ENCODE data around the gene SUSD3. TPM values are rescaled to one million over a fixed set of nuclear protein-coding genes. Genes with fewer than 3 reads are reported as not detected.

SUSD3 gene
- total and polyA plus RNA-seq, 10 of the 15 experiments (the other 5 are each of a cell fraction or from before 2014, with no cell fraction given): 2.5 to 92.0 (median 31.1) TPM

DNA sequence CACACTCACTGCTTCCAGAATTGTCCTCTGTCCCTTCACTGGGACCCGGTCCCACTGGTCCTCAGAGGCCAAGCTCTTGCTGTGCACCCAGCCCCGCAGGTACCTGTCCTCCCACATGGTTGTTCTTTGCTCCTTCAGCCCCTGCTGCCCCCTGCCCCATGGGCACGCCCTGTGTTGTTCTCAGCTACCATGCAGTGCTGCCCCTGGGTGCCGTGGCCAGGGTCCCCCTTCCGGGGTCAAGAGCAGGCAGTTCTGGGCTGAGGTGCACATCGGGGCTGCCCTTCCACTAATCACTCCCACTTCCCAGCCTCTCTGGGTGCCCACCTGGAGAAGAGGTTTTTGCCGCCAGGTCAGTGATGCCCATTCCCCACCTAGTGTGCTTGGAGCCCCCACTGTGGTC, 31.9 kb upstream of the SUSD3 start:
- H3K27ac ChIP-seq (ENCODE audit: control insufficient read depth, insufficient read depth): no peak overlapping the region
- H4K20me1 ChIP-seq (ENCODE audit: control insufficient read depth, insufficient read depth): no peaks in the 10 kb centered on the region
- no peak for TF ChIP-seq SMAD5 (IDR thresholded peaks at IDR 0.05; ENCODE audit: low read depth)
- no peak for TF ChIP-seq TARDBP (IDR thresholded peaks at IDR 0.05; ENCODE audit: borderline replicate concordance)
- 0 out of 2 replicates have a peak, but pooled peaks have one; percentile 20 for TF ChIP-seq POLR2A (IDR thresholded peaks at IDR 0.05; ENCODE audit: low read depth, low read length)
- H3K4me1 ChIP-seq (ENCODE audit: control insufficient read depth, insufficient read depth, low read length): peaks cover 11% of the 10 kb centered on the region
- ChIA-PET RAD21 (ENCODE audit: unreplicated experiment) (interaction anchor here (1.8 to 2.7 kb wide), 2 partner anchors 22 to 34 kb away, joined by 6 to 15 read pairs; no protein-coding TSS in a partner anchor), POLR2A (no interaction called here), CTCF (interaction anchor here (1.4 to 2.6 kb wide), 4 partner anchors 24 to 83 kb away, joined by 3 to 16 read pairs (median 4); no protein-coding TSS in a partner anchor), SMC1A (ENCODE audit: uncharacterized antibody, unreplicated experiment) (interaction anchor here (1.6 to 1.7 kb wide), 2 partner anchors 21 to 34 kb away, joined by 3 to 4 read pairs; no protein-coding TSS in a partner anchor)
- H3K36me3 ChIP-seq (ENCODE audit: control insufficient read depth in 2 of 2, insufficient read depth in 2 of 2, low read length in 1 of 2): peaks cover 0 to 13% of the 10 kb centered on the region in 2 experiments; a peak in 3 of 4 replicates
- no peak overlapping the region for H2AFZ ChIP-seq (ENCODE audit: control insufficient read depth, low read depth, low read length)
- no peaks in the 10 kb centered on the region for H3K79me2 ChIP-seq (ENCODE audit: control insufficient read depth, insufficient read depth, low read length)
- no peaks in the 10 kb centered on the region for H3K9me3 ChIP-seq (replicated peaks; ENCODE audit: control insufficient read depth, insufficient read depth, low read length)
- intact Hi-C loops (cut with micrococcal nuclease; ENCODE audit: unreplicated experiment): no loop called here
- no TSS peak for BruUV-seq (replicated peaks)
- in situ Hi-C loops (cut with MboI): no loop called here
- no peak for FAIRE-seq
- DNase-seq (ENCODE audit: low read depth, low spot score): no peak
- H3K4me3 ChIP-seq: no peak overlapping the region
- no peak overlapping the region for H3K4me2 ChIP-seq (ENCODE audit: control insufficient read depth, insufficient read depth)
- 90% methylated on average over 7 of the region's 7 CpGs for WGBS (ENCODE audit: insufficient coverage, insufficient replicate concordance, low lambda C conversion rate, missing lambda C conversion rate)
- no peaks in the 10 kb centered on the region for H3K27me3 ChIP-seq (replicated peaks in 1 of 2; ENCODE audit: control insufficient read depth in 2 of 2, insufficient read depth in 2 of 2, low read length in 1 of 2)
- no peak overlapping the region for H3K9ac ChIP-seq (ENCODE audit: control insufficient read depth, insufficient read depth, low read length)
- ATAC-seq: no peak

GRCh38 chr9:93027750-93028149, 30.8 kb upstream of the SUSD3 start:
- SMC1A ChIA-PET (ENCODE audit: uncharacterized antibody, unreplicated experiment): interaction anchor here (0.8 to 2.0 kb wide), 10 partner anchors 13 to 126 kb away, joined by 3 to 15 read pairs (median 4); no protein-coding TSS in a partner anchor
- peaks cover 11% of the 10 kb centered on the region for H3K4me1 ChIP-seq (ENCODE audit: control insufficient read depth, insufficient read depth, low read length)
- in situ Hi-C loops (cut with MboI): no loop called here
- BruUV-seq (replicated peaks): no TSS peak
- no peak overlapping the region for H3K4me3 ChIP-seq
- peaks cover 0 to 11% of the 10 kb centered on the region in 2 experiments; a peak in 3 of 4 replicates for H3K36me3 ChIP-seq (ENCODE audit: control insufficient read depth in 2 of 2, insufficient read depth in 2 of 2, low read length in 1 of 2)
- WGBS (ENCODE audit: insufficient coverage, insufficient replicate concordance, low lambda C conversion rate, missing lambda C conversion rate): 97% methylated on average over 9 of the region's 10 CpGs
- POLR2A ChIA-PET: interaction anchor here (0.6 to 1.8 kb wide), 6 partner anchors 13 to 264 kb away, joined by 3 to 17 read pairs (median 6); no protein-coding TSS in a partner anchor
- H3K27ac ChIP-seq (ENCODE audit: control insufficient read depth, insufficient read depth): peak overlapping the region; percentile 58
- H3K9ac ChIP-seq (ENCODE audit: control insufficient read depth, insufficient read depth, low read length): no peak overlapping the region
- H3K4me2 ChIP-seq (ENCODE audit: control insufficient read depth, insufficient read depth): 0 out of 2 replicates have a peak overlapping the region, but pooled peaks have one; percentile 3
- DNase-seq (ENCODE audit: low read depth, low spot score) (no peak), ATAC-seq (no peak), FAIRE-seq (peak; percentile 38)
- intact Hi-C loops (cut with micrococcal nuclease; ENCODE audit: unreplicated experiment): loop anchor here (2.0 kb wide), 1 partner anchor 35 kb away; no protein-coding TSS in a partner anchor
- no peak overlapping the region for H2AFZ ChIP-seq (ENCODE audit: control insufficient read depth, low read depth, low read length)
- no peaks in the 10 kb centered on the region for H3K27me3 ChIP-seq (replicated peaks in 1 of 2; ENCODE audit: control insufficient read depth in 2 of 2, insufficient read depth in 2 of 2, low read length in 1 of 2)
- RAD21 ChIA-PET (ENCODE audit: unreplicated experiment): interaction anchor here (1.0 to 1.6 kb wide), 7 partner anchors 22 to 68 kb away, joined by 3 to 8 read pairs (median 5); no protein-coding TSS in a partner anchor
- CTCF ChIA-PET: interaction anchor here (0.7 to 2.8 kb wide), 6 partner anchors 22 to 81 kb away, joined by 3 to 15 read pairs (median 4); no protein-coding TSS in a partner anchor
- no peaks in the 10 kb centered on the region for H3K79me2 ChIP-seq (ENCODE audit: control insufficient read depth, insufficient read depth, low read length)
- H3K9me3 ChIP-seq (replicated peaks; ENCODE audit: control insufficient read depth, insufficient read depth, low read length): no peaks in the 10 kb centered on the region
- H4K20me1 ChIP-seq (ENCODE audit: control insufficient read depth, insufficient read depth): no peaks in the 10 kb centered on the region
- TF ChIP-seq, protein P1, sequence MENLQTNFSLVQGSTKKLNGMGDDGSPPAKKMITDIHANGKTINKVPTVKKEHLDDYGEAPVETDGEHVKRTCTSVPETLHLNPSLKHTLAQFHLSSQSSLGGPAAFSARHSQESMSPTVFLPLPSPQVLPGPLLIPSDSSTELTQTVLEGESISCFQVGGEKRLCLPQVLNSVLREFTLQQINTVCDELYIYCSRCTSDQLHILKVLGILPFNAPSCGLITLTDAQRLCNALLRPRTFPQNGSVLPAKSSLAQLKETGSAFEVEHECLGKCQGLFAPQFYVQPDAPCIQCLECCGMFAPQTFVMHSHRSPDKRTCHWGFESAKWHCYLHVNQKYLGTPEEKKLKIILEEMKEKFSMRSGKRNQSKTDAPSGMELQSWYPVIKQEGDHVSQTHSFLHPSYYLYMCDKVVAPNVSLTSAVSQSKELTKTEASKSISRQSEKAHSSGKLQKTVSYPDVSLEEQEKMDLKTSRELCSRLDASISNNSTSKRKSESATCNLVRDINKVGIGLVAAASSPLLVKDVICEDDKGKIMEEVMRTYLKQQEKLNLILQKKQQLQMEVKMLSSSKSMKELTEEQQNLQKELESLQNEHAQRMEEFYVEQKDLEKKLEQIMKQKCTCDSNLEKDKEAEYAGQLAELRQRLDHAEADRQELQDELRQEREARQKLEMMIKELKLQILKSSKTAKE (IDR thresholded peaks at IDR 0.05; ENCODE audit: low read depth, poor library complexity, severe bottlenecking): no peak
- TF ChIP-seq, protein P2, sequence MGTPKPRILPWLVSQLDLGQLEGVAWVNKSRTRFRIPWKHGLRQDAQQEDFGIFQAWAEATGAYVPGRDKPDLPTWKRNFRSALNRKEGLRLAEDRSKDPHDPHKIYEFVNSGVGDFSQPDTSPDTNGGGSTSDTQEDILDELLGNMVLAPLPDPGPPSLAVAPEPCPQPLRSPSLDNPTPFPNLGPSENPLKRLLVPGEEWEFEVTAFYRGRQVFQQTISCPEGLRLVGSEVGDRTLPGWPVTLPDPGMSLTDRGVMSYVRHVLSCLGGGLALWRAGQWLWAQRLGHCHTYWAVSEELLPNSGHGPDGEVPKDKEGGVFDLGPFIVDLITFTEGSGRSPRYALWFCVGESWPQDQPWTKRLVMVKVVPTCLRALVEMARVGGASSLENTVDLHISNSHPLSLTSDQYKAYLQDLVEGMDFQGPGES (IDR thresholded peaks at IDR 0.05): no peak
- TF ChIP-seq E2F8 (IDR thresholded peaks at IDR 0.05; ENCODE audit: low read depth, partially characterized antibody) (no peak), FOXM1 (IDR thresholded peaks at IDR 0.05; ENCODE audit: low read depth, low read length) (no peak), CBFB (IDR thresholded peaks at IDR 0.05; ENCODE audit: low read depth) (no peak), STAT1 (conservative IDR thresholded peaks at IDR 0.05) (no peak)
